ENCODE results near the gene MGST3.
"Not testable (repeated sequence)": the region's sequence is repeated elsewhere in the genome, so short reads cannot be mapped to it uniquely, and the experiment has no call there.

MGST3 gene

GRCh38 chr1:165697491-165697880 lies 66.5 kb downstream of the MGST3 start:
- DNase-seq: no peak

- peak; percentile 38 to 94 (median 80) for DNase-seq
Observed at GRCh38 chr1:165697881-165698760, 67.1 kb downstream of the MGST3 start, which contains the start of gene ALDH9A1. TSS of gene ALDH9A1 (minus strand) at chr1:165698562. CDS start at chr1:165698558, 4 bp downstream.

- DNase-seq: no peak
Observed at GRCh38 chr1:165698761-165699052, 67.7 kb downstream of the MGST3 start.

- no peak for DNase-seq
Observed at GRCh38 chr1:165699577-165699976, 68.5 kb downstream of the MGST3 start.

GRCh38 chr1:165701922-165702321 lies 70.9 kb downstream of the MGST3 start:
- not testable (repeated sequence) for DNase-seq

- no peak for DNase-seq
Observed at GRCh38 chr1:165703648-165704047, 72.6 kb downstream of the MGST3 start.

All from hypothalamus (tissue), 51 donors.